SU-DHL-6 (cell line): ENCODE results near the gene TRAF2.

Experiments used
- H2AFZ ChIP-seq: fragments of 200-600 bp; sonication (generic); 2 replicates; pipeline ENCODE4 v1.6.1; 2014; ENCODE audit warnings: low read depth, mild to moderate bottlenecking, moderate library complexity, mixed read lengths, antibody characterized with exemption, low read length; ENCODE audit not compliant: severe bottlenecking
- H3F3A ChIP-seq: fragments of 200-600 bp; shearing (Covaris generic); 2 replicates; pipeline ENCODE4 v1.6.0; 2016; ENCODE audit warnings: antibody characterized with exemption, mild to moderate bottlenecking; ENCODE audit not compliant: insufficient read depth
- H3K27ac ChIP-seq: fragments of 200-600 bp; sonication (generic); 2 replicates; pipeline ENCODE4 v1.5.1; 2016; ENCODE audit warnings: low read depth, mild to moderate bottlenecking, low read length, moderate library complexity, mixed read lengths
- H3K27me3 ChIP-seq: fragments of 200-600 bp; sonication (generic), shearing (Covaris generic); 2 replicates; pipeline ENCODE4 v1.6.0; 2014; ENCODE audit warnings: mild to moderate bottlenecking, low read length
- H3K36me3 ChIP-seq: fragments of 200-600 bp; sonication (generic); 2 replicates; pipeline ENCODE4 v1.6.1; 2014; ENCODE audit warnings: mild to moderate bottlenecking, low read length, mixed read lengths
- H3K4me2 ChIP-seq: fragments of 300-600, 200-600 bp; shearing (Covaris generic), sonication (generic); 2 replicates; pipeline ENCODE4 v1.6.0; 2014; ENCODE audit warnings: low read length, low read depth, mild to moderate bottlenecking; ENCODE audit not compliant: poor library complexity, severe bottlenecking
- H3K4me3 ChIP-seq: fragments of 200-600 bp; sonication (generic); 2 replicates; pipeline ENCODE4 v1.5.1; 2014; ENCODE audit warnings: antibody characterized with exemption, low read length, mild to moderate bottlenecking, mixed read lengths; ENCODE audit not compliant: insufficient read depth, poor library complexity, severe bottlenecking
- H3K79me2 ChIP-seq: fragments of 200-600 bp; sonication (generic); 2 replicates; pipeline ENCODE4 v1.6.1; 2014; ENCODE audit warnings: mild to moderate bottlenecking, low read length, moderate library complexity; ENCODE audit not compliant: insufficient read depth
- H3K9ac ChIP-seq: fragments of 200-600 bp; sonication (generic); 2 replicates; pipeline ENCODE4 v1.7.0; 2014; ENCODE audit warnings: mild to moderate bottlenecking, low read length
- H3K9me2 ChIP-seq: fragments of 200-600 bp; sonication (generic); replicated peaks from 2 replicates; pipeline ENCODE4 v1.6.1; 2014; ENCODE audit warnings: low read length; ENCODE audit not compliant: insufficient read depth
- H3K9me3 ChIP-seq: fragments of 200-600 bp; sonication (generic); 2 replicates; pipeline ENCODE4 v1.6.1; 2014; ENCODE audit warnings: low read length, mixed read lengths; ENCODE audit not compliant: insufficient read depth
- H4K20me1 ChIP-seq: fragments of 200-600 bp; sonication (generic); 2 replicates; pipeline ENCODE4 v1.6.1; 2014; ENCODE audit warnings: low read depth, mild to moderate bottlenecking, antibody characterized with exemption, low read length, moderate library complexity, mixed read lengths
- CTCF ChIP-seq: fragments of 200-600 bp; sonication (generic); IDR thresholded peaks from one replicate; pipeline ENCODE4 v1.5.1; 2017; ENCODE audit warnings: antibody characterized with exemption, mild to moderate bottlenecking, low read length, moderate library complexity; ENCODE audit not compliant: insufficient read depth, poor library complexity, severe bottlenecking
- EZH2phosphoT487 ChIP-seq: fragments of 200-600 bp; sonication (generic), shearing (Covaris generic); conservative IDR thresholded peaks from 2 replicates; pipeline ENCODE4 v1.6.1; 2018; ENCODE audit warnings: mild to moderate bottlenecking, antibody characterized with exemption, low read length, moderate library complexity, mixed read lengths

TRAF2 gene

GRCh38 chr9:136856079-136856476, 30.2 kb upstream of the TRAF2 start:
- H3K9ac ChIP-seq: no peak overlapping the region
- H3K27ac ChIP-seq: no peak overlapping the region
- no peaks in the 10 kb centered on the region for H3K9me3 ChIP-seq

GRCh38 chr9:136856541-136857141, 29.7 kb upstream of the TRAF2 start:
- H3K9me3 ChIP-seq: no peaks in the 10 kb centered on the region
- H4K20me1 ChIP-seq: no peaks in the 10 kb centered on the region
- no peak overlapping the region for H2AFZ ChIP-seq
- no peak overlapping the region for H3K4me3 ChIP-seq
- H3K9me2 ChIP-seq: no peaks in the 10 kb centered on the region
- no peaks in the 10 kb centered on the region for H3K36me3 ChIP-seq
- H3K27me3 ChIP-seq: no peaks in the 10 kb centered on the region
- H3K79me2 ChIP-seq: no peaks in the 10 kb centered on the region
- no peaks in the 10 kb centered on the region for H3F3A ChIP-seq
- H3K9ac ChIP-seq: no peak overlapping the region
- H3K4me2 ChIP-seq: no peak overlapping the region
- no peak overlapping the region for H3K27ac ChIP-seq
- TF ChIP-seq EZH2phosphoT487: no peak
- peak; percentile 12 for TF ChIP-seq CTCF

More at GRCh38 chr9:136856079-136856476, 30.2 kb upstream of the TRAF2 start:
- Histone ChIP-seq H2AFZ (no peak overlapping the region), H4K20me1 (no peaks in the 10 kb centered on the region), H3K36me3 (no peaks in the 10 kb centered on the region), H3K27me3 (no peaks in the 10 kb centered on the region), H3F3A (no peaks in the 10 kb centered on the region), H3K9me2 (no peaks in the 10 kb centered on the region), H3K4me3 (no peak overlapping the region), H3K4me2 (no peak overlapping the region), H3K79me2 (no peaks in the 10 kb centered on the region)
- TF ChIP-seq CTCF (no peak), EZH2phosphoT487 (no peak)

GRCh38 chr9:136857166-136857565, 29.1 kb upstream of the TRAF2 start:
- Histone ChIP-seq H3K9ac (no peak overlapping the region), H3K4me2 (no peak overlapping the region), H3K27ac (no peak overlapping the region), H3F3A (no peaks in the 10 kb centered on the region), H3K4me3 (no peak overlapping the region), H3K27me3 (no peaks in the 10 kb centered on the region), H3K9me2 (no peaks in the 10 kb centered on the region), H3K9me3 (no peaks in the 10 kb centered on the region), H3K79me2 (no peaks in the 10 kb centered on the region), H4K20me1 (no peaks in the 10 kb centered on the region), H3K36me3 (no peaks in the 10 kb centered on the region), H2AFZ (no peak overlapping the region)
- no peak for TF ChIP-seq EZH2phosphoT487
- TF ChIP-seq CTCF: no peak
